IgD-negative memory B cell (primary cell): ENCODE results near the gene TCHP. TPM values are rescaled to one million over a fixed set of nuclear protein-coding genes. Genes with fewer than 3 reads are reported as not detected.
"Not testable (repeated sequence)": the region's sequence is repeated elsewhere in the genome, so short reads cannot be mapped to it uniquely, and the experiment has no call there.

Experiments
- H3K27ac Mint-ChIP-seq, 3 donors: one replicate each; pipeline ENCODE4 v1.8.0; 2020 to 2022; ENCODE audit warnings: mild to moderate bottlenecking in 3 of 3, mixed read lengths in 3 of 3, moderate library complexity in 1 of 3
- H3K27me3 Mint-ChIP-seq: one replicate; pipeline ENCODE4 v1.8.0; 2021; ENCODE audit warnings: mixed read lengths
- H3K36me3 Mint-ChIP-seq: one replicate; pipeline ENCODE4 v1.8.0; 2020; ENCODE audit warnings: mild to moderate bottlenecking, mixed read lengths
- H3K4me1 Mint-ChIP-seq, 3 donors: one replicate each; pipeline ENCODE4 v1.8.0; 2020 to 2022; ENCODE audit warnings: mixed read lengths in 3 of 3, mild to moderate bottlenecking in 1 of 3
- H3K4me3 Mint-ChIP-seq, 4 donors: one replicate each; pipeline ENCODE4 v1.8.0; 2020 to 2022; ENCODE audit warnings: mild to moderate bottlenecking in 4 of 4, mixed read lengths in 4 of 4, moderate library complexity in 3 of 4
- H3K9me3 Mint-ChIP-seq, 3 donors: one replicate each; pipeline ENCODE4 v1.8.0; 2020 to 2021; ENCODE audit warnings: mixed read lengths in 3 of 3, mild to moderate bottlenecking in 1 of 3
- polyA plus RNA-seq: library from polyadenylated mRNA; unstranded; fragments of 300-500 nt; fragmentation: Illumina TruSeq; gene quantifications from one replicate; pipeline ENCODE4 v1.2.3, GENCODE V29; 2021

TCHP gene
- polyA plus RNA-seq, 1 donor from 2014 or later: 12.5 TPM

DNA sequence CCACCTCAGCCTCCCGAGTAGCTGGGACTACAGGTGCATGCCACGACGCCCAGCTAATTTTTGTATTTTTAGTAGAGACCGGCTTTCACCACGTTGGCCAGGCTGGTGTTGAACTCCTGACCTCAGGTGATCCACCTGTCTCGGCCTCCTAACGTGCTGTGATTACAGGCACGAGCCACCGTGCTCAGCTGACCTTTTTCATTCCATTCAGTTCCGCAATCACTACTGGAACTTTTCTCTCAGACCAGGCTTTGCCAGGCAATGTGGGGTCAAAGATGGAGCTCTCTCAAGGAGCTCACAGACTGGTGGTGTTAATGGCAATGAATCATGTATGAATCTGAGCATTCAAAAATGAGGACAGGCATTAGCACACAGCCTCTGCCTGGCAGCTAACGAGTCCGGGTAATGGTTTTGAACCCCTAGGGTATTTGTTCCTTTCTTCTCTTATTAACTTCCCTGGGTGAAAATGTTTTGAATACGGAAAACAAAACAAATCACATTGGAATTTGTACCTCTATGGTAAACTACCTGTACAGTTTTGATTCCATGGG lies 9.4 kb upstream of the TCHP start:
- peak overlapping the region; percentile 35 to 73 (median 47) for H3K27ac Mint-ChIP-seq
- H3K36me3 Mint-ChIP-seq: peaks cover 4% of the 10 kb centered on the region
- H3K27me3 Mint-ChIP-seq: peaks cover 1% of the 10 kb centered on the region
- H3K9me3 Mint-ChIP-seq: no peaks in the 10 kb centered on the region
- peak overlapping the region in 1 of 4 donors; percentile 61 for H3K4me3 Mint-ChIP-seq
- peaks cover 41 to 48% (median 44%) of the 10 kb centered on the region in 3 donors for H3K4me1 Mint-ChIP-seq

DNA sequence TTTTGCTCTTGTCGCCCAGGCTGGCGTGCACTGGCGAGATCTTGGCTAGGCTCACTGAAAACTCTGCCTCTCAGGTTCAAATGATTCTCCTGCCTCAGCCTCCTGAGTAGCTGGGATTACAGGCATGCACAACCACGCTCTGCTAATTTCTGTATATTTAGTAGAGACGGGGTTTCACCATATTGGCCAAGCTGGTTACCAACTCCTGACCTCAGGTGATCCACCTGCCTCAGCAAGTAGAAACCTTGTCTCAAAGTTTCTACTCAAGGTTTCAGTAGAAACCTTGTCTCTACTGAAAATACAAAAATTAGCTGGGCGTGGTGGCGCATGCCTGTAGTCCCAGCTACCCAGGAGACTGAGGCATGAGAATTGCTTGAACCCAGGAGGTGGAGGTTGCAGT lies 8.3 kb upstream of the TCHP start:
- Mint-ChIP-seq H3K4me1 (peaks cover 41 to 48% (median 44%) of the 10 kb centered on the region in 3 donors), H3K4me3 (peak overlapping the region in 2 of 4 donors; percentile 69 to 85), H3K27ac (peak overlapping the region in 1 of 3 donors; percentile 93)
- H3K9me3 Mint-ChIP-seq, H3K36me3 Mint-ChIP-seq, H3K27me3 Mint-ChIP-seq: not testable (repeated sequence)

DNA sequence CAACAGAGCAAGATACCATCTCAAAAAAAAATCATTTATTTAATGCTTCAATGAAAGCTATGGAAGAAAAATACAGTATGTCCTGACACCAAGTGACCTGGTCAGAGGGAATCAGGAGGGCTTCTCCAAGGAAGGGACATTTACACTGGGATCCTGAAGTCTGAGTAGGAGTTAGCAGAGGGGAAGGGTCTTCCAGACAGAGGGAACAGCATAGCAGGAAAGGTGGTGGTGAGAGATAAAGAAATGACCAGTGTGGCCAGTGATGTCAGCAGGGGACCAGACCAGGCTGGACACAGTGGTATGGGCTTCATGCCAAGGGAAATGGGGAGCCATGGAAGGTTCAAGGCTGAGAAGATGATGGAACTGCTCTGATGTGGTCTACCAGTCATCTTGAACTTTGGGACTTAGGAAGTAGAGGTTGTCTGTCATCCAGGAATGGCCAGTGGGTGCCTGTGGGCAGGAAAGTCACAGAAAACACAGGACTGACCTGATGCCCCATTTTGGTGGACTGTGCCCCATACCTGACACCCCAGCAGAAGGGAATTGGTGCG lies 7.8 kb upstream of the TCHP start:
- Mint-ChIP-seq H3K27ac (peak overlapping the region in 1 of 3 donors; percentile 93), H3K4me1 (peaks cover 41 to 48% (median 44%) of the 10 kb centered on the region in 3 donors), H3K36me3 (peaks cover 4% of the 10 kb centered on the region), H3K27me3 (peaks cover 1% of the 10 kb centered on the region), H3K4me3 (peak overlapping the region in 3 of 4 donors; percentile 69 to 85 (median 72)), H3K9me3 (no peaks in the 10 kb centered on the region)

DNA sequence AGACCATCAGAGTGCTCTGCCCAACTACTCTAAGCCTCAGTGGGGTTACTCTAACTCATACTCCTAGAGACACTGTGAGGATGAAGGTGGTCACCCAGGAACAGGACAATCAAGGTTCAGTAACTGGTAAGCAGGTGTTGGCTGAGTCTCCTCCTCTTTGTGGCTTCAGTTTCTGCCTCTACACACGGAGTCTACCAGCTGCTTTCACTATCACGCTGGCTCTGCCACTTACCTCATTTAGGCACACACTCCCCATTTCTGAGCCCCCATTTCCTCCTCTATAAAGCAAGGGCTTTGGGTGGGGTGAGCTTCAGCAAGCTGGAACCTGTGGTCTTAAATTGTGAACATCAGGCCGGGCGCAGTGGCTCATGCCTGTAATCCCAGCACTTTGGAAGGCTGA lies 7.3 kb upstream of the TCHP start:
- H3K27ac Mint-ChIP-seq: peak overlapping the region in 1 of 3 donors; percentile 93
- H3K4me1 Mint-ChIP-seq: peaks cover 41 to 44% (median 41%) of the 10 kb centered on the region in 3 donors
- peaks cover 4% of the 10 kb centered on the region for H3K36me3 Mint-ChIP-seq
- peak overlapping the region in 3 of 4 donors; percentile 65 to 72 (median 69) for H3K4me3 Mint-ChIP-seq
- no peaks in the 10 kb centered on the region for H3K9me3 Mint-ChIP-seq
- peaks cover 1% of the 10 kb centered on the region for H3K27me3 Mint-ChIP-seq

DNA sequence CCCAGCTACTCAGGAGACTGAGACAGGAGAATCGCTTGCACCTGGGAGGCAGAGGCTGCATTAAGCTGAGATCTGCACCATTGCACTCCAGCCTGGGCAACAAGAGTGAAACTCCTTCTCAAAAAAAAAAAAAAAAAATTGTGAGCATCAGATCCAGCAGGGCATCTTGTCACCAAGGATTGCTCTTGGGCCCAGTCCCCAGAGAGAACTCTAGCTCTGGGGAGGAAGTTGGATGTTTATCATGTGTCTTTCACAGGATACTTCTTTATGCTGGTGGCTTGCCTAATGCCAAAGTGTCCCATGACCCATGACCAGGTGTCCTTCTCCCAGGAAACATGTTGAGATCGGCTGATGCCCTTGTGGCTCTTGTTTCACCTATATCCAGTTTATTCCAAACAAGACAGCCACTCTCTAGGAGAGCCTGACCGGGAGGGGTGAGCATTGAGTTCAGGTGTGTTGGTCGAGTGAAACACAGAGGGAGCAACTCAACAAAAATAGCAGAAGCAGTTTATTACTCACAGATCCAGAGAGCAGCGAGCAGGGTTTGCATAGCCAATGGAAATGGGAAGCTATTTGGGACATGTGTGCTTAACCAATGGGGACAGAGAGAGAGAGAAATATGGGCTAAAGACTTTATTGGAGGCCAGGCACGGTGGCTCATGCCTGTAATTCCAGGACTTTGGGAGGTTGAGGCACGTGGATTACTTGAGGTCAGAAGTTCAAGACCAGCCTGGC lies 6.6 kb upstream of the TCHP start:
- H3K27ac Mint-ChIP-seq: peak overlapping the region in 1 of 3 donors; percentile 93

DNA sequence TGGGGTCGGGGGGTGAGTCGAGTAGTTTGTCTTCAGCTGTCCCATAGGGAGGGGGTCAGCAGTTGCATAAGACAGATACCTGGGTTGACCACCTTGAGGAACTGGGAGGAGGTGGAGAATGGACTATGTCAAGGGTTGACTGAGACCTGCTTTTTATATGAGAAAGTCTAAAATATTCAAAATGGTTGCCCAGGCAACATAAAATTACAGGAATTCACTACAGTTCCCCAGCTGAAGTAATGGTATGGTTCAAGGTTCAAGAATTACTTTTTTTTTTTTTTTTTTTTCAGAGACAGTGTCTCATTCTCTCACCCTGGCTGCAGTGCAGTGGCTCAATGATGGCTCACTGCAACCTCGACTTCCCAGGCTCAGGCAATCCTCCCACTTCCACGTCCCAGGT lies 5.1 kb upstream of the TCHP start:
- Mint-ChIP-seq H3K4me1 (peaks cover 25 to 26% (median 25%) of the 10 kb centered on the region in 3 donors), H3K4me3 (no peak overlapping the region), H3K27me3 (peaks cover 1% of the 10 kb centered on the region), H3K27ac (no peak overlapping the region), H3K9me3 (no peaks in the 10 kb centered on the region), H3K36me3 (peaks cover 4% of the 10 kb centered on the region)

More for the DNA sequence above, 6.6 kb upstream of the TCHP start:
- Mint-ChIP-seq H3K9me3 (no peaks in the 10 kb centered on the region), H3K36me3 (peaks cover 4% of the 10 kb centered on the region), H3K27me3 (peaks cover 1% of the 10 kb centered on the region), H3K4me3 (peak overlapping the region in 2 of 4 donors; percentile 65 to 69), H3K4me1 (peaks cover 37% of the 10 kb centered on the region in 3 donors)

DNA sequence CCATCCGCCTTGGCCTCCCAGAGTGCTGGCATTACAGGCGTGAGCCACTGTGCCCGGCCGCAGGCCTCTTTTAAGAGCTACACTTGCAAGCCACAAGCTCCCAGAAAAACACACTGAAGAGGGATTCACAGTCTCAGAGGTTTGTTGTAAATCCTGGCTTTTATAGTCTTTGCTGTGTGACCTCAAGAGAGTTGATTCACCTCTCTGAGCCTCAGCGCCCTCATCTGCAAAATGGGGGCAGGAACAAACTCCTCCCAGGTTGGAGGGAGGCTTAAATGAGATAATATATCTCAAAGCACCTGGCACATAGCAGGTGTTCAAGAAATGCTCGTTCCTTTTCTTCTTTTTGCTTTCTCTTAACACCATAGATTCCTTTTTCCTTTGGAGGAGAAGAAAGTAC lies 3.9 kb upstream of the TCHP start:
- peak overlapping the region in 1 of 3 donors; percentile 69 for H3K27ac Mint-ChIP-seq
- H3K4me1 Mint-ChIP-seq: peaks cover 29 to 32% (median 30%) of the 10 kb centered on the region in 3 donors
- H3K27me3 Mint-ChIP-seq: peaks cover 1% of the 10 kb centered on the region
- peaks cover 1% of the 10 kb centered on the region for H3K36me3 Mint-ChIP-seq
- peak overlapping the region in 1 of 4 donors; percentile 33 for H3K4me3 Mint-ChIP-seq
- no peaks in the 10 kb centered on the region for H3K9me3 Mint-ChIP-seq

DNA sequence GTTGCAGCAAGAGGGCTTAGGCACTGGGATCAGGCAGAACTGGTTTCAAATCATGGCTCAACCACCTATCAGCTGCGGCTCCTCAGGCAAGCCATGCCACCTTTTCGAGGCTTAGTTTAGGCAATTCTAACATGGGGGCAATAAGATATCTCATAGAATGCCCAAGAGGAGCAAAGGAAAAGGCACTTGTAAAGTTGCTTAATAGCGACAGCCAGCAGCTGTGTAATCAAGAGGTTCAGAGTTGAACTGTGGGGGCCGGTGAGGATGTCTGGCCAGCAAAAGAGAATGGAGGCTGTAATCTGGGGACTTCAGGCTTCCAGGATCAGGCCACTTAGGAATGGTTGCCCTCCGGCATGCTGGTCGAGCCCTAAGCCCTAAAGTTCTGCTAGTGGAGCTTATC lies 3.0 kb upstream of the TCHP start:
- Mint-ChIP-seq H3K27ac (peak overlapping the region in 1 of 3 donors; percentile 69), H3K4me3 (peak overlapping the region in 2 of 4 donors; percentile 41 to 53), H3K36me3 (peaks cover 1% of the 10 kb centered on the region), H3K9me3 (no peaks in the 10 kb centered on the region), H3K27me3 (peaks cover 1% of the 10 kb centered on the region), H3K4me1 (peaks cover 31 to 33% (median 33%) of the 10 kb centered on the region in 3 donors)

DNA sequence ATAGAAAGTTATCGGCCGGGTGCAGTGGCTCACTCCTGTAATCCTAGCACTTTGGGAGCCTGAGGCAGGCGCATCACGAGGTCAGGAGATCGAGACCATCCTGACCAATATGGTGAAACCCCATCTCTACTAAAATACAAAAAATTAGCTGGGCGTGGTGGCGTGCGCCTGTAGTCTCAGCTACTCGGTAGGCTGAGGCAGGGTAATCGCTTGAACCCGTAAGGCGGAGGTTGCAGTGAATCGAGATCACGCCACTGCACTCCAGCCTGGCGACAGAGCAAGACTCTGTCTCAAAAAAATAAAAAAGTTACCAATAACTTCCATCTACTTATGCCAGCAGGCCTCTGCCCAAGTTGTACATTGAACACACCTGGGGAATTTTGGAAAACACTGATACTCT lies 729 bp upstream of the TCHP start:
- H3K36me3 Mint-ChIP-seq, H3K9me3 Mint-ChIP-seq, H3K27me3 Mint-ChIP-seq: not testable (repeated sequence)
- Mint-ChIP-seq H3K27ac (peak overlapping the region; percentile 62 to 97 (median 96)), H3K4me3 (peak overlapping the region; percentile 51 to 99 (median 94)), H3K4me1 (peaks cover 13 to 19% (median 16%) of the 10 kb centered on the region in 3 donors)

DNA sequence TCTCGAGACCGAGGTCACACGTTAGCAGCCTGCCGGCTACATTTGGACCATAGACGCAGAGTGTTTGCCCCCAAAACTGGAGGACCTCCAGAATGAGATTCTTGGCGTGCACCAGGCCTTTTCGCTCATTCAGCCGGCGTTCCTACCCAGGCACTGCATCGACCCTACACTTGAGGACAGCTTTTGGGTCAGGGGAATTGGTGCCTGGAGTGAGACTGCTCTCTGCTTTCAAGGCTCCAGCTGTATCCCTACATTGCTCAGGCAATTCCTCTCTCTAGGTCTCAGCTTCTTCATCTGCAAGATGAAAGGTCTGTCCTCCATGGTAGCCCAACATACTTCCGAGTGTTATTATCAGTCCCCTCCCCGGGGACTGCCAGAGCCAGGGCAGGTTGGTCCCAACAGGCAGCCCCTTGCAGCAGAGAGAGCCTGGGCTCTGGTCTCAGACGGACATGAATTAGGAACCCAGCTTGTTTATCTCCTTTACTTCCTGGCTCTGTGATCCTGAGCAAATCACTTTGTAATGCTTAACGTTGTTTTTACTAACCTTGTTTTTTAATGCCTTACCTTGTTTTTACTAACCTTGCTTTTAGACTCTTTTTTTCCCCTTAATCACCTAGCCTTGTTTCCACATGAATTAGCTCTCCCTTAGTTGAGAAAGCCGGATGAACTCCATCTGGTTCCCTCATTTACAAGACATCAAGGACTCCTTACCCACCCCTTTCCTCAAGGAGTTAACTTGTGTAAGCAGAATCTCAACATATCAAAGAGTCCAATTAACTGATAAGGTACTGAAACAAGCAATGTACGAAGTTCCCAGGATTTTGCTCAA lies 892 bp downstream of the TCHP start:
- Mint-ChIP-seq H3K36me3 (peaks cover 2% of the 10 kb centered on the region), H3K4me3 (peak overlapping the region; percentile 93 to 99 (median 96)), H3K9me3 (no peaks in the 10 kb centered on the region), H3K27ac (peak overlapping the region; percentile 37 to 88 (median 84)), H3K27me3 (no peaks in the 10 kb centered on the region), H3K4me1 (peaks cover 13 to 19% (median 16%) of the 10 kb centered on the region in 3 donors)

DNA sequence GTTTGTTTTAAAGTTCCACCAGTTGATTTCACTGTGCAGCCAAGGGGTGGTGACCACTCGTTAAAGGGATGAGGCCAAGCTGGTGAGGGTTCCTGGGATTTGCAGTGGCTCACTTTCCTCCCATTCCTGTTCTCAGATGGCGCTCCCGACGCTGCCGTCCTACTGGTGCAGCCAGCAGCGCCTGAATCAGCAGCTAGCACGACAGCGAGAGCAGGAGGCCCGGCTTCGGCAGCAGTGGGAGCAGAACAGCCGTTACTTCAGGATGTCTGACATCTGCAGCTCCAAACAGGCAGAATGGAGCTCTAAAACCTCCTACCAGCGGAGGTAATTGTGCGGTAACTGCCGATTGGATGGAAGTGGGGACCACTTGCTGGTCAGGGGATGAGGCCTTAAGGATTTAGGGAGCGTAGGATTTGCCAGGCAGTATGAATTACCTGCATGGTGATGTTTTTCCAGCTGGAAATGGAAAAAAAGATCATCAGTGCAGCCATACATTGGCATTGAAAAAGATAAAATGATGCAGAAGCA lies 2.9 kb downstream of the TCHP start:
- H3K36me3 Mint-ChIP-seq: peaks cover 2% of the 10 kb centered on the region
- H3K4me3 Mint-ChIP-seq: peak overlapping the region in 1 of 4 donors; percentile 33
- no peaks in the 10 kb centered on the region for H3K27me3 Mint-ChIP-seq
- H3K4me1 Mint-ChIP-seq: peaks cover 13 to 19% (median 16%) of the 10 kb centered on the region in 3 donors
- H3K27ac Mint-ChIP-seq: no peak overlapping the region
- no peaks in the 10 kb centered on the region for H3K9me3 Mint-ChIP-seq

DNA sequence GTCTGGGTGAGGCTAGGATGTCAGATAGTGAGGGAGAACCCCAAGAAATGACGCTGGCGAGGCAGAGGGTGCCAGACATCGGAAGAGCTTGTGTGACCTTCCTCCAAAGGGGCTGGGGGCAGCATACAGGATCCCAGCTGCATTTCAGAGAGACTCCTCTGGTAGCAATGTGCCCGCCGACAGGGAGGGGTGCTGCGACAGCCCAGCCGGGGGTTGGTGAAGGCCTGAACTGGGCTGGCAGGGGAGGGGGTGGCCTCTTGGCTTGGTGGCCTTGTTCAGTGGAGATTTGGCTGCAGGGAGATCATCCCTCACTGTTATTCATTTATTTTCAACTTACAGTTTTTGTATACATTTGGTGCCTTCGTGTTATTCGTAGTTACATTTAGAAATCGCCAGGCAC lies 5.2 kb downstream of the TCHP start:
- H3K4me3 Mint-ChIP-seq: no peak overlapping the region
- H3K27me3 Mint-ChIP-seq: no peaks in the 10 kb centered on the region
- no peak overlapping the region for H3K27ac Mint-ChIP-seq
- H3K36me3 Mint-ChIP-seq: peaks cover 5% of the 10 kb centered on the region
- peaks cover 9 to 13% (median 12%) of the 10 kb centered on the region in 3 donors for H3K4me1 Mint-ChIP-seq
- no peaks in the 10 kb centered on the region for H3K9me3 Mint-ChIP-seq

DNA sequence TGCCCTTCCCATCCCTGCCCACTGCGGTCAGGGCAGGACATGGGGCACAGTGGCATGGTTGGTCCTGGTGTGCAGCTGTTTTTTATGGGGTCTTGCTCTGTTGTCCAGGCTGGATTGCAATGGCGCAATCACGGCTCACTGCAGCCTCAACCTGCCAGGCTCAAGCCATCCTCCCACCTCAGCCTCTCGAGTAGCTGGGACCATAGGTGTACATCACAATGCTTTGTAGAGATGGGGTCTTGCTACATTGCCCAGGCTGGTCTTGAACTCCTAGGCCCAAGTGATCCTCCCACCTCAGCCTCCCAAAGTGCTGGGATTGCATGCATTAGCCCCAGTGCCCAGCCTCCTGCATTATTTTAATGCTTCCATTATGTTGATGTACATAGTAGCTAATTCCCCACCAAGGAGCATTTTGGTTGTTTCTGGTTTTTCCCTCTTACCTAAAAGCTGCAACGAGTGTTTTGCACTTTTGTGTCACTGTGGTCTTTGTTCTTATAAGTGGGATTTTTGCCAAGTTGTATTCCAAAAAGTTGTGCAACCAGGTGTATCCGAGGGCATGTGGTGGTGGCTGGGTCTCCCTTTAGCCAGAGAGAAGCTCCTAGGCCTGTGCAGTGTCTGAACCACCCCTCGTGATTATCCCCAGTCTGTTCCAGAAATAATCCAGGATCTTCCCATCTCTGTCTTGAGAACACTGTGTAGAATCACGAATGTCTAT lies 10.3 kb downstream of the TCHP start:
- H3K9me3 Mint-ChIP-seq: no peaks in the 10 kb centered on the region
- peaks cover 3% of the 10 kb centered on the region for H3K36me3 Mint-ChIP-seq
- no peaks in the 10 kb centered on the region for H3K4me1 Mint-ChIP-seq
- no peaks in the 10 kb centered on the region for H3K27me3 Mint-ChIP-seq
- peak overlapping the region in 2 of 3 donors; percentile 23 to 72 for H3K27ac Mint-ChIP-seq
- H3K4me3 Mint-ChIP-seq: no peak overlapping the region

DNA sequence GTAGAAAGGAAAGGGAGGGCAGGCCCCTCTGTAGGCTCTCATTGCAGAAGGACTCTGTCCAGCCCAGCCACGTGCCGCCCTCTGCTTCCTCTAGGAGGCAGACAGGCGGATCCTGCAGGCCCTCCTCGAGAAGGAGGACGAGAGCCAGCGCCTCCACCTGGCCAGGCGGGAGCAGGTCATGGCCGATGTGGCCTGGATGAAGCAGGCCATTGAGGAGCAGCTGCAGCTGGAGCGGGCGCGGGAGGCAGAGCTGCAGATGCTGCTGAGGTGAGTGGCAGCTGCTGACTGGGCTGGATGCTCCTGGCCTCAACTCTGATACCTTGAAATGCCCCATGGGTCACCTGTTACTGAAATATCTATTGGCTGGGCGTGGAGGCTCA lies 10.9 kb downstream of the TCHP start:
- Mint-ChIP-seq H3K9me3 (no peaks in the 10 kb centered on the region), H3K4me3 (no peak overlapping the region), H3K4me1 (no peaks in the 10 kb centered on the region), H3K27ac (peak overlapping the region in 2 of 3 donors; percentile 23 to 72), H3K27me3 (no peaks in the 10 kb centered on the region), H3K36me3 (peaks cover 3% of the 10 kb centered on the region)
